Keratinocyte (primary cell): ENCODE data around the gene YIPF1. TPM values are rescaled to one million over a fixed set of nuclear protein-coding genes. Genes with fewer than 3 reads are reported as not detected.

Source experiments
- DNase-seq: peaks from one replicate; pipeline ENCODE4 v3.0.0-alpha.2; 2011; ENCODE audit warnings: low read depth, missing footprints, low spot score
- FAIRE-seq: peaks from 2 replicates; lab custom pipeline; 2011; peaks lifted over from hg19 to GRCh38; lab: Jason Lieb, UNC
- H2AFZ ChIP-seq: 2 replicates; pipeline ENCODE4 v1.6.0; 2012; ENCODE audit warnings: low read length, control low read depth, inconsistent platforms; ENCODE audit not compliant: control insufficient read depth
- H3K27ac ChIP-seq: 2 replicates; pipeline ENCODE4 v1.5.1; 2011; ENCODE audit warnings: low read length; ENCODE audit not compliant: control insufficient read depth, insufficient read depth
- H3K27me3 ChIP-seq: 3 replicates; pipeline ENCODE4 v1.6.0; 2011; ENCODE audit warnings: low read length; ENCODE audit not compliant: control insufficient read depth, insufficient read depth; ENCODE audit errors: extremely low read depth
- H3K36me3 ChIP-seq, 2 experiments: 2 replicates in 1 of 2; 3 replicates in 1 of 2; pipeline ENCODE4 v1.5.1; 2011; ENCODE audit warnings: low read length in 2 of 2, mild to moderate bottlenecking in 1 of 2; ENCODE audit not compliant: control insufficient read depth in 2 of 2, insufficient read depth in 2 of 2; ENCODE audit errors: extremely low read depth in 1 of 2
- H3K4me1 ChIP-seq: 3 replicates; pipeline ENCODE4 v1.5.1; 2011; ENCODE audit warnings: low read length; ENCODE audit not compliant: control insufficient read depth, insufficient read depth; ENCODE audit errors: extremely low read depth
- H3K4me2 ChIP-seq: 3 replicates; pipeline ENCODE4 v1.6.0; 2011; ENCODE audit warnings: low read depth, low read length; ENCODE audit not compliant: control insufficient read depth, insufficient read depth; ENCODE audit errors: extremely low read depth
- H3K4me3 ChIP-seq, 3 experiments: fragments of 200-600 bp in 1 of 3; sonication (generic) in 1 of 3; 2 replicates in 2 of 3; 3 replicates in 1 of 3; pipeline ENCODE4 v1.5.1; 2011 to 2016; ENCODE audit warnings: low read length in 3 of 3, mild to moderate bottlenecking in 3 of 3, control low read depth in 2 of 3, inconsistent platforms in 1 of 3, low read depth in 1 of 3, mixed read lengths in 1 of 3, mixed run types in 1 of 3, moderate library complexity in 1 of 3; ENCODE audit not compliant: control insufficient read depth in 2 of 3, insufficient read depth in 2 of 3; ENCODE audit errors: extremely low read depth in 1 of 3
- H3K79me2 ChIP-seq: 2 replicates; pipeline ENCODE4 v1.6.0; 2012; ENCODE audit warnings: low read length; ENCODE audit not compliant: control insufficient read depth, insufficient read depth
- H3K9ac ChIP-seq: 3 replicates; pipeline ENCODE4 v1.6.0; 2011; ENCODE audit warnings: low read length; ENCODE audit not compliant: control insufficient read depth, insufficient read depth; ENCODE audit errors: extremely low read depth
- H3K9me1 ChIP-seq: 3 replicates; pipeline ENCODE4 v1.6.0; 2011; ENCODE audit warnings: low read length; ENCODE audit not compliant: control insufficient read depth, insufficient read depth; ENCODE audit errors: extremely low read depth
- H3K9me3 ChIP-seq: 2 replicates; pipeline ENCODE4 v1.5.1; 2012; ENCODE audit warnings: low read depth, low read length; ENCODE audit not compliant: control insufficient read depth
- H4K20me1 ChIP-seq: 3 replicates; pipeline ENCODE4 v1.6.0; 2011; ENCODE audit warnings: low read length; ENCODE audit not compliant: control insufficient read depth, insufficient read depth; ENCODE audit errors: extremely low read depth
- EZH2 ChIP-seq: IDR thresholded peaks from one replicate; pipeline ENCODE4 v1.6.1; 2012; ENCODE audit warnings: inconsistent platforms, mild to moderate bottlenecking, low read length, moderate library complexity
- dilution Hi-C: fragments of 300-500 bp; cut with MboI; formaldehyde crosslinking; loops from one replicate; pipeline ENCODE4 v1.7.0; 2020; ENCODE audit warnings: low sequenced_read_pairs; ENCODE audit not compliant: extremely low pct_ligation_motif_present
- polyA plus RNA-seq, 5 experiments: library from polyadenylated mRNA; depleted of rRNA in 3 of 5; stranded (reverse) in 3 of 5; stranded (forward) in 1 of 5; unstranded in 1 of 5; fragments of >200 nt; gene quantifications; 1 replicate in 1 of 5; 2 replicates in 3 of 5; 3 replicates in 1 of 5; pipeline versions ENCODE4 v1.2.1 to v1.2.3, GENCODE V29; 2011 to 2012; ENCODE audit warnings: missing spikeins in 2 of 5, low read depth in 1 of 5, low replicate concordance in 1 of 5
- TF ChIP-seq, protein P1 (sequence below), 3 experiments: IDR thresholded peaks in 1 of 3; conservative IDR thresholded peaks in 1 of 3; optimal IDR thresholded peaks in 1 of 3; 2 replicates in 2 of 3; 3 replicates in 1 of 3; pipeline versions ENCODE3 to v1.5.1; 2011; ENCODE audit warnings: low read length in 3 of 3, mild to moderate bottlenecking in 3 of 3, moderate library complexity in 2 of 3, control low read depth in 1 of 3, inconsistent platforms in 1 of 3; ENCODE audit not compliant: insufficient read depth in 2 of 3; ENCODE audit errors: extremely low read depth in 1 of 3

YIPF1 gene
- polyA plus RNA-seq, 1 donor (not counting 4 experiments of a cell fraction or from before 2014, with no cell fraction given) = 43.3 TPM

DNA sequence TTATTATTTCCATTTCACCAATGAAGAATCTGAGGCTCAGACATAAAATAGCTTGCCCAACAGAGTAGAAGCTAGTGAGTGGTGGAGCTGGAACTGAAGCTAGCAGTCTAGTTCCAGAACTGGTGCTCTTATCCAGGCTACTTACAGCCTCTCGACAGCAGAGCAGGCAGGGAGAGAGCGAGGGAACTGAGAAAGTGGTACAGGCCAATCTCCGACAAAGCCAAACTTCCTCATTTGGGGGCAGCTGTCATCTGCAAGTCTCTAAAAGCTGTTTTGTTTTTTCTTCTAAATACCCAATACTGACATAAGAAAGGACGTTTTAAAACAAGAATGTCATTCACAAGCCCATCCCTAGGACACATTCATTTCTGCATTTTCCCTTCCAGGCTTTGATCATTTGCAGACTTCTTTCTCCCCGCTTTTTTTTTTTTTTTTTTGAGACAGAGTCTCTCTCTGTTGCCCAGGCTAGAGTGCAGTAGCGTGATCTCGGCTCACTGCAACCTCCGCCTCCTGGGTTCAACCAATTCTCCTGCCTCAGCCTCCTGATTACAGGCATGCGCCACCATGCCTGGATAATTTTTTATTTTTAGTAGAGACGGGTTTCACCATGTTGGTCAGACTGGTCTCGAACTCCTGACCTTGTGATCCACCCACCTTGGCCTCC, 20.0 kb downstream of the YIPF1 start:
- TF ChIP-seq EZH2 = no peak
- TF ChIP-seq, protein P1, sequence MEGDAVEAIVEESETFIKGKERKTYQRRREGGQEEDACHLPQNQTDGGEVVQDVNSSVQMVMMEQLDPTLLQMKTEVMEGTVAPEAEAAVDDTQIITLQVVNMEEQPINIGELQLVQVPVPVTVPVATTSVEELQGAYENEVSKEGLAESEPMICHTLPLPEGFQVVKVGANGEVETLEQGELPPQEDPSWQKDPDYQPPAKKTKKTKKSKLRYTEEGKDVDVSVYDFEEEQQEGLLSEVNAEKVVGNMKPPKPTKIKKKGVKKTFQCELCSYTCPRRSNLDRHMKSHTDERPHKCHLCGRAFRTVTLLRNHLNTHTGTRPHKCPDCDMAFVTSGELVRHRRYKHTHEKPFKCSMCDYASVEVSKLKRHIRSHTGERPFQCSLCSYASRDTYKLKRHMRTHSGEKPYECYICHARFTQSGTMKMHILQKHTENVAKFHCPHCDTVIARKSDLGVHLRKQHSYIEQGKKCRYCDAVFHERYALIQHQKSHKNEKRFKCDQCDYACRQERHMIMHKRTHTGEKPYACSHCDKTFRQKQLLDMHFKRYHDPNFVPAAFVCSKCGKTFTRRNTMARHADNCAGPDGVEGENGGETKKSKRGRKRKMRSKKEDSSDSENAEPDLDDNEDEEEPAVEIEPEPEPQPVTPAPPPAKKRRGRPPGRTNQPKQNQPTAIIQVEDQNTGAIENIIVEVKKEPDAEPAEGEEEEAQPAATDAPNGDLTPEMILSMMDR (optimal IDR thresholded peaks at IDR 0.05 in 1 of 3, IDR thresholded peaks at IDR 0.05 in 1 of 3, conservative IDR thresholded peaks at IDR 0.05 in 1 of 3; ENCODE audit: extremely low read depth in 1 of 3, insufficient read depth in 2 of 3, low read length in 3 of 3) = no peak
- FAIRE-seq = no peak
- Histone ChIP-seq H3K9ac (no peak overlapping the region), H3K36me3 (peaks cover 4 to 12% of the 10 kb centered on the region in 2 experiments), H3K9me3 (no peaks in the 10 kb centered on the region), H3K4me1 (no peaks in the 10 kb centered on the region), H3K79me2 (no peaks in the 10 kb centered on the region), H3K4me2 (no peak overlapping the region), H2AFZ (no peak overlapping the region), H3K27me3 (no peaks in the 10 kb centered on the region), H3K4me3 (no peak overlapping the region), H3K27ac (no peak overlapping the region), H3K9me1 (no peaks in the 10 kb centered on the region), H4K20me1 (no peaks in the 10 kb centered on the region)
- DNase-seq = no peak
- dilution Hi-C loops = no loop called here

DNA sequence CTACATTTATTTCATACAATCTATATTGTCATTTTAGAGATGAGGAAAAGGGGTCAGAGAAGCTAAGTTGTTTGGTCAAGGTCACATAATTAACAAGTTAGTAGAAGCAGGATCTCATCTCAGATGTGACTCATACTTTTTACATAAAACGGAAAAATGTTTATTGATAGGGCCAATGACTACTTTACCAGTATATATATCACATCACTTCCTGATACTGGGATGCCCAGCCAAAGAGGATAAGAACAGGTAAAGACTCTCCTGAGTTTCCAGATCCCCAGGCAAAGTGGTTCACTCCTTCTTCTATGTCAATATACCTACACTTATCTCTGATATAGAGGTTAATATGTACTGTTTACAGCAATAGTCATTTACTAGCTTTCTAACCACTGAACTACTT, 21.0 kb downstream of the YIPF1 start:
- Histone ChIP-seq H2AFZ (no peak overlapping the region), H3K27ac (no peak overlapping the region), H3K27me3 (no peaks in the 10 kb centered on the region), H3K79me2 (no peaks in the 10 kb centered on the region), H3K4me1 (no peaks in the 10 kb centered on the region), H3K9ac (no peak overlapping the region), H4K20me1 (no peaks in the 10 kb centered on the region), H3K9me3 (no peaks in the 10 kb centered on the region), H3K36me3 (peaks cover 4 to 10% of the 10 kb centered on the region in 2 experiments), H3K4me3 (no peak overlapping the region), H3K4me2 (no peak overlapping the region), H3K9me1 (no peaks in the 10 kb centered on the region)
- dilution Hi-C loops = no loop called here
- DNase-seq = no peak
- TF ChIP-seq EZH2 = no peak
- TF ChIP-seq, protein P1 (optimal IDR thresholded peaks at IDR 0.05 in 1 of 3, IDR thresholded peaks at IDR 0.05 in 1 of 3, conservative IDR thresholded peaks at IDR 0.05 in 1 of 3; ENCODE audit: extremely low read depth in 1 of 3, insufficient read depth in 2 of 3, low read length in 3 of 3) = no peak
- FAIRE-seq = no peak
